NCI-H1092 treated with DMSO at 0.1 percent for 48 hours (cell line): ENCODE data around the gene COL9A2.

Source experiments
- DNase-seq: peaks from one replicate; lab custom pipeline; 2025; lab: John Stamatoyannopoulos, UW

The COL9A2 gene

GRCh38 chr1:40257688-40258444, 59.2 kb downstream of the COL9A2 start, which contains the start of gene ZMPSTE24:
Gene ZMPSTE24 (plus strand): TSS chr1:40258236. CDS start chr1:40258272, 36 bp downstream.
- peak; percentile 100 for DNase-seq

- DNase-seq: peak; percentile 96
Measured at GRCh38 chr1:40257313-40257687, 59.8 kb downstream of the COL9A2 start.

- no peak for DNase-seq
Measured at GRCh38 chr1:40256401-40257084, 60.5 kb downstream of the COL9A2 start.

GRCh38 chr1:40255231-40255630, 61.9 kb downstream of the COL9A2 start:
- DNase-seq: no peak

GRCh38 chr1:40252601-40253000, 64.5 kb downstream of the COL9A2 start:
- DNase-seq: no peak

GRCh38 chr1:40251456-40251855, 65.6 kb downstream of the COL9A2 start:
- DNase-seq: no peak
